Calu3 (cell line): ENCODE data around the gene BRSK2. TPM values are rescaled to one million over a fixed set of nuclear protein-coding genes. Genes with fewer than 3 reads are reported as not detected.

ENCODE experiments used
- BruUV-seq: library from RNA; stranded (reverse); fragments of 400-500 nt; replicated peaks from 2 replicates; lab custom pipeline; 2021; lab: Mats Ljungman, UMichigan
- CTCF ChIA-PET: fragments of 300-600 bp; sonication (Branson Sonifier 250); formaldehyde crosslinking; loops from one replicate; lab custom pipeline; 2022; ENCODE audit warnings: antibody characterized with exemption; lab: Charles Lee
- DNase-seq: peaks from one replicate; pipeline ENCODE4 v3.0.0; 2022
- H3K27ac Mint-ChIP-seq: one replicate; pipeline ENCODE4 v1.8.0; 2022; ENCODE audit warnings: mixed read lengths; ENCODE audit not compliant: unreplicated experiment
- H3K27me3 Mint-ChIP-seq: one replicate; pipeline ENCODE4 v1.8.0; 2022; ENCODE audit warnings: mixed read lengths; ENCODE audit not compliant: unreplicated experiment
- H3K36me3 Mint-ChIP-seq: one replicate; pipeline ENCODE4 v1.8.0; 2022; ENCODE audit warnings: mild to moderate bottlenecking, moderate library complexity, mixed read lengths; ENCODE audit not compliant: insufficient read depth, unreplicated experiment
- H3K4me1 Mint-ChIP-seq: one replicate; pipeline ENCODE4 v1.8.0; 2022; ENCODE audit warnings: mild to moderate bottlenecking, low read depth, mixed read lengths; ENCODE audit not compliant: unreplicated experiment
- H3K4me3 Mint-ChIP-seq: one replicate; pipeline ENCODE4 v1.8.0; 2022; ENCODE audit warnings: mild to moderate bottlenecking, low read depth, moderate library complexity, mixed read lengths; ENCODE audit not compliant: unreplicated experiment
- H3K9me3 Mint-ChIP-seq: one replicate; pipeline ENCODE4 v1.8.0; 2022; ENCODE audit warnings: low read depth, mixed read lengths; ENCODE audit not compliant: unreplicated experiment
- intact Hi-C: fragments of 100-400 bp; cut with micrococcal nuclease; formaldehyde crosslinking; loops from one replicate; pipeline ENCODE4 v1.10.0; 2022; ENCODE audit not compliant: unreplicated experiment
- total RNA-seq: library from RNA; stranded (reverse); gene quantifications from 2 replicates; pipeline ENCODE4 v1.2.3, GENCODE V29; 2022
- TF ChIP-seq, protein P1 (sequence below): fragments of 200-600 bp; IDR thresholded peaks from one replicate; pipeline ENCODE4 v1.8.0; 2022; ENCODE audit warnings: antibody characterized with exemption; ENCODE audit not compliant: unreplicated experiment

The BRSK2 gene
- total RNA-seq, 1 experiment from 2014 or later, result 2.6 TPM

DNA sequence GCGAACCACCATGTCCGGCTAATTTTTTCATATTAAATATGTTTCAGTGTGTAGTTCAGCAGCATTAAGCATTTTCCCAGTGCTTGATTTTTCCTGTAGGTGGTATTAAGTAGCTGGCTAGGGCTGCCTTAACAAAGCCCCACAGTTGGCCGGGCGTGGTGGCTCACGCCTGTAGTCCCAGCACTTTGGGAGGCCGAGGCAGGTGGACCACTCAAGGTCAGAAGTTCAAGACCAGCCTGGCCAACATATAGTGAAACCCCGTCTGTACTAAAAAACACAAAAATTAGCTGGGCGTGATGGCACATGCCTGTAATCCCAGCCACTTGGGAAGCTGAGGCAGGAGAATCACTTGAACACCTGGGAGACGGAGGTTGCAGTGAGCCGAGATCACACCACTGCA, 46.8 kb upstream of the BRSK2 start:
- CTCF ChIA-PET, result no interaction called here
- no TSS peak for BruUV-seq
- TF ChIP-seq, protein P1, sequence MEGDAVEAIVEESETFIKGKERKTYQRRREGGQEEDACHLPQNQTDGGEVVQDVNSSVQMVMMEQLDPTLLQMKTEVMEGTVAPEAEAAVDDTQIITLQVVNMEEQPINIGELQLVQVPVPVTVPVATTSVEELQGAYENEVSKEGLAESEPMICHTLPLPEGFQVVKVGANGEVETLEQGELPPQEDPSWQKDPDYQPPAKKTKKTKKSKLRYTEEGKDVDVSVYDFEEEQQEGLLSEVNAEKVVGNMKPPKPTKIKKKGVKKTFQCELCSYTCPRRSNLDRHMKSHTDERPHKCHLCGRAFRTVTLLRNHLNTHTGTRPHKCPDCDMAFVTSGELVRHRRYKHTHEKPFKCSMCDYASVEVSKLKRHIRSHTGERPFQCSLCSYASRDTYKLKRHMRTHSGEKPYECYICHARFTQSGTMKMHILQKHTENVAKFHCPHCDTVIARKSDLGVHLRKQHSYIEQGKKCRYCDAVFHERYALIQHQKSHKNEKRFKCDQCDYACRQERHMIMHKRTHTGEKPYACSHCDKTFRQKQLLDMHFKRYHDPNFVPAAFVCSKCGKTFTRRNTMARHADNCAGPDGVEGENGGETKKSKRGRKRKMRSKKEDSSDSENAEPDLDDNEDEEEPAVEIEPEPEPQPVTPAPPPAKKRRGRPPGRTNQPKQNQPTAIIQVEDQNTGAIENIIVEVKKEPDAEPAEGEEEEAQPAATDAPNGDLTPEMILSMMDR, result no peak

DNA sequence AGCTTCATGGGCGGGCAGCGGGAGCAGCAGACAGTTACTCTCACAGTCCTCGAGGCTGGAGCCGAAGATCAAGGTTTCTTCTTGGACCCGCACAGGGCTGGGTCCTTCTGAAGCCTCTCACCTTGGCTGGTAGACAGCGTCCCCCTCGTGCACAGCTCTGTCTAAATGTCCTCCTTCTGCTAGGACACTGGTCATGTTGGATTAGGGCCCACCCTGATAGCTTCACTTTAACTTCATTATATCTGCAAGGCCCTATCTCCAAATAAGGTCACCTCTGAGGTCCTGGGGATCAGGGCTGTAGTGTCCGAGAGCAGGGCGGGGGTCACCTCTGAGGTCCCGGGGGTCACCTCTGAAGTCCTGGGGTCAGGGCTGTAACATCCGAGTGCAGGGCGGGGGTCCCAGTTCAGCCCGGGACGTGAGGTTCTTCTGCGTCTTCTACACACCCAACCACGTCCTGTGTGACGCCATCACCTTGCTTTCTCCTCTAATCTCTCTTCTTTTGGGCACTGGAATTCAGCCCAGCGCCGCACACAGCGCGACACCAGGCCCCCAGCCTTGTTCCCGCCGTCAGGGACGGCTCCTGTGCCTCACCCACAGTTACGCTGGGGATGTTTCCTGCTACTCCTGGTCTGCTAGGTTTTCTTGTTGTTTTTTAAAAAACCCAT, 46.2 kb upstream of the BRSK2 start:
- intact Hi-C loops, result no loop called here
- CTCF ChIA-PET, result no interaction called here
- no peak for DNase-seq
- Mint-ChIP-seq H3K9me3 (no peaks in the 10 kb centered on the region), H3K4me3 (no peak overlapping the region), H3K4me1 (no peaks in the 10 kb centered on the region), H3K27me3 (peaks cover 35% of the 10 kb centered on the region), H3K36me3 (no peaks in the 10 kb centered on the region), H3K27ac (no peak overlapping the region)
- no TSS peak for BruUV-seq
- TF ChIP-seq, protein P1, result no peak

More for the DNA sequence above, 46.8 kb upstream of the BRSK2 start:
- Mint-ChIP-seq H3K9me3 (peaks cover under 1% of the 10 kb centered on the region), H3K27me3 (peaks cover 29% of the 10 kb centered on the region), H3K4me1 (no peaks in the 10 kb centered on the region), H3K36me3 (peaks cover 2% of the 10 kb centered on the region), H3K4me3 (no peak overlapping the region), H3K27ac (no peak overlapping the region)
- intact Hi-C loops, result no loop called here
- no peak for DNase-seq

DNA sequence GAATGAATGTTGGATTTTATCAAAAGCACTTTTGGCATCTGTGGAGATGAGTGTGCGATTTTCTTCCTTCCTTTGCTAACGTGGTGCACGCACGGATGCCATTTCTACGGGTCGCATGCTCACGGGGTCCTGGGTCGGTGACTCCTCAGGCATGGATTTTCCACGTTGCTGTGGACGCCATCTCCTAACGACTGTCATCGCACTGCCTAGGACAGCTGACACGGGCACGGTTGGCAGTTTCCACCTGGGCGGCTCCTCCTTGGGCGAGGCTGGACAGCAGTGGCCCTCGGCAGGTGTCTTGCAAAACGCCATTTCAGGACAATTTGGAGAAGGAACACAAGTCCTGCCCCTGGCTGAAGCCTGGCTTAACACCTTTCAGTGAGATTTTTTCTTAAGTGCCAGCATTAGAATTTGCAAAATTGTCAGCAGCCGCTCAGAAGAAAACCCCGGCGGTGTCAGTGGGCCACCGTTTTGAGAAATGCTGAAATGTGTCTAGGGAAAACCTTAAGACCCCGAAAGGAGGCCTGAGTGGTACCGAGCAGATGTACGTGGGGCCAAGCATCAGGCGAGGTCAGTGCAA, 45.6 kb upstream of the BRSK2 start:
- TF ChIP-seq, protein P1, result no peak
- no peak for DNase-seq
- BruUV-seq, result no TSS peak
- H3K4me1 Mint-ChIP-seq, result no peaks in the 10 kb centered on the region
- H3K9me3 Mint-ChIP-seq, result no peaks in the 10 kb centered on the region
- no peak overlapping the region for H3K4me3 Mint-ChIP-seq
- CTCF ChIA-PET, result no interaction called here
- no peaks in the 10 kb centered on the region for H3K36me3 Mint-ChIP-seq
- peaks cover 41% of the 10 kb centered on the region for H3K27me3 Mint-ChIP-seq
- H3K27ac Mint-ChIP-seq, result no peak overlapping the region
- intact Hi-C loops, result no loop called here

DNA sequence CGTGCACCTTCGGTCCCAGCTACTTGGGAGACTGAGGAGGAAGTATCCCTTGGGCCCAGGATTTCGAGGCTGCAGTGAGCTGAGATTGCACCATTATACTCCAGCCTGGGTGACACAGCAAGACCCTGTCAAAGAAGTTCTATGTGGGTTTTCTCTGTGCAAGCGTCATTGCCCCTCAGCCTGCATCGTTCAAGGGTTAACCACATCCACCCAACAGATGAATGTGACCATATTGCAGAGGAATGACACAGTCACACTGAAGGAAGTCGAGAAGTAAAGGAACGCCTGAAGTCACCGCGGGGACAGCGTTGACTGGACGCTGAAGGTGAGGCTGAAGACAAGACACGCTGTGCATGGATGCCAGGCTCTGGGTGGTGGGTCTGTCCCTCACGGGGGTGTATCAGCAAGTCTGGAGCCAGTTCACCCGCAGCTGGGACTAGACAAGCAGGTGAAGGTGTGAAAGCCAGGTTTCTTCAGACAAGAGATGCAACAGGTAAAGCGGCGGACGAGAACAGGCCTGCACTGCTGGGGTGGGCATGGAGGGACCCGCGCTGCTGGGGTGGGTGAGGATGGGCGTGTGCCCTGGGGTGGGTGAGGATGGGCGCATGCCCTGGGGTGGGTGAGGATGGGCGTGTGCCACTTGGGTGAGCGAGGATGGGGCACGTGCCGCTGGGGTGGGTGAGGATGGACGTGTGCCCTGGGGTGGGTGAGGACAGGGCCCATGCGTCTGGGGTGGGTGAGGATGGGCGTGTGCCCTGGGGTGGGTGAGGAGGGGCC, 43.8 kb upstream of the BRSK2 start:
- intact Hi-C loops, result no loop called here
- H3K36me3 Mint-ChIP-seq, result no peaks in the 10 kb centered on the region
- no TSS peak for BruUV-seq
- H3K27me3 Mint-ChIP-seq, result peaks cover 59% of the 10 kb centered on the region
- H3K4me1 Mint-ChIP-seq, result no peaks in the 10 kb centered on the region
- no peak for DNase-seq
- no peaks in the 10 kb centered on the region for H3K9me3 Mint-ChIP-seq
- CTCF ChIA-PET, result no interaction called here
- no peak overlapping the region for H3K27ac Mint-ChIP-seq
- H3K4me3 Mint-ChIP-seq, result no peak overlapping the region
- TF ChIP-seq, protein P1, result no peak
